Hematopoietic multipotent progenitor cell (in vitro differentiated cells): ENCODE measurements around the gene DUS2. TPM values are rescaled to one million over a fixed set of nuclear protein-coding genes. Genes with fewer than 3 reads are reported as not detected.

Experiments used
- DNase-seq, 3 donors: peaks; one replicate each; pipeline ENCODE4 v3.0.0-alpha.2; 2011 to 2015; ENCODE audit warnings: low read depth in 2 of 3, low spot score in 2 of 3
- total RNA-seq: library from RNA; depleted of rRNA; stranded (reverse); fragments of >200 nt; gene quantifications from one replicate; pipeline ENCODE4 v1.2.3, GENCODE V29; 2012

The DUS2 gene
- total RNA-seq, 1 donor = 15.1 TPM

DNA sequence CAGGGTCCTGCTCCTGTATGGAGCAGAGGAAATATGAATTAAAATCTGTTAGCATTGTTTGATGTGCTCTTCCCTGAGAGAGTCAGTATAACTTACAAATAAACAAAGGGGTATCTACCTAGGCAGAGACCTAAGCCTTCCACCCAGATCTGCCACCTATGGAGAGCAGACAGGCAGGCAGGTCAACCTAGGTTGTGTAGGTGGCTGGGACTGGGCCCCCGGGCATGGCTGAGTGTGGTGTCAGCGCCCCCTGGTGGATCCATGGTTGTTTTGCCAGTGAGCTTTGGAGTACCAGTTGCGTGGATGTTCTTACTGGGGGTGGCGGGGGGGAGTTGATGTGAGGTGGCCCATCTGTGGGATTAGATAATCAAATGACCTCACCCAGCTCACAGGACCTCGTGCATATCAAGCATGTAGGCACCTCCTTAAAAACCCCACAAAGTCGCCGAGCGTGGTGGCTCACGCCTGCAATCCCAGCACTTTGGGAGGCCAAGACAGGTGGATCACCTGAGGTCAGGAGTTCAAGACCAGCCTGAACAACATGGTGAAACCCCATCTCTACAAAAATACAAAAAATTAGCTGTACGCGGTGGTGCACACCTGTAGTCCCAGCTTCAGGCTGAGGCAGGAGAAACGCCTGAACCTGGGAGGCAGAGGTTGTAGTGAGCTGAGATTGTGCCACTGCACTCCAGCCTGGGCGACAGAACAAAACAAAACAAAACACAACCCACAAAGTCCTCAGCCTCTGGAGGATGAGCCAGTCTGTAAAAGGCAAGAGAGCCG lies 17.6 kb downstream of the DUS2 start:
- DNase-seq = peak; percentile 82 to 89 (median 86)

- no peak for DNase-seq
Measured at GRCh38 chr16:68041783-68042182, 18.7 kb downstream of the DUS2 start.

- no peak for DNase-seq
Measured at GRCh38 chr16:68046106-68046505, 23.0 kb downstream of the DUS2 start.

- no peak for DNase-seq
Measured at GRCh38 chr16:68047987-68048386, 24.9 kb downstream of the DUS2 start.

DNA sequence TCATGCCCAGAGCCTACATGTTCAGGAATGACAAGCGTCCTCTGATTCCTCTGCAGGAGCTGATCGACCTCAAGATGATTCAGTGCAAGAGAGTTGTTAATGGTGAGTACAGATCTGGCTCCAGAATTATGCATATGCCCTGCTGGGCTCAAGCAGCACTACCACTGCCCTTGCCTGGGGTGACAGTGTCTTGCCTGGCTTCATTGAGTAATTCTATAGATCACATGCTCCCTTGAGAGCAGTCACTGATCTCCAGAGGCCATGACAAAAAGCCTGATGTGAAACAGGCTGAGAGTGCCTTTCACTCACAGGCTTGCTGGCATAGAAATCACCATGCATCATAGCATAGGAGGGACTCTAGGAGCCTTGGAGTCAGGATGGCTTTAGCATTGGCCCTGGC lies 26.4 kb downstream of the DUS2 start:
- no peak for DNase-seq

DNA sequence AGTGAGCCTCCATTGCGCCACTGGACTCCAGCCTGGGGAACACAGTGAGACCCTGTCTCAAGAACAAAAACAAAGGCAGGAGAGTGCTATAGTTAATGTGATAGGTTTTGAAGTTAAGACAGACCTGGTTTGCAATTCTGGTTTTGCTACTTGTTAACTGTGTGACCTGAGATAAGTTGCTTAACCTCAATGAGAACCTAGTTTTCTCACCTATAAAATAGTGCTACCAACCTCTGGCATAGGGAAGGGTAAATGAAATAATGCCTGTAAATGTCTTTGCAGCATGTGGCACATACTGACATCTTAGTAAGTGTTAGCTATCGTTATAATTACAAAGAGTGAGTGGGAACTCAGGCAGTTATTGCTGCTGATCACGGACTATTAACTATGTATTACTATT lies 32.3 kb downstream of the DUS2 start:
- no peak for DNase-seq

GRCh38 chr16:68059804-68060203 lies 36.7 kb downstream of the DUS2 start:
- no peak for DNase-seq

DNA sequence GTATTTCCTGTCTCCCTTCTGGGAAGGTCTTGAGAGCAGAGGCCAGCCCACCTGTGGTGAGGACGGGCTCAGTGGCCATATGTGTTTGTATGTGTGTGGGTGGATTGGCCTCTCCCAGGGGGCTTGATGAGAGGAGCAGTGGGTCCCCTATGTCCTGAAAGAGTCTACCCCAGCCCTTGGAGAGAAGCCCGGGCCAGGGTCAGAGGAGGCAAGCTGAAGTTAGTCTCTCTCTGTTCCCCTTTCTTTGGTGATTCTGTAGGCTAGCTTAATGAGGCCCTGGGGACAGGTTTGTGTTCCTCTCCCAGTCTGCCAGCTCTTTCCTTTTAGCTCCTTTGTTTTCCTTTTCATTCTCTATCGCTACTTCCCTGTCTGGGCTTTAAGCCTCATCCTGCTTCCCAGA lies 38.3 kb downstream of the DUS2 start:
- DNase-seq = no peak

GRCh38 chr16:68062910-68063393 lies 39.9 kb downstream of the DUS2 start:
- no peak for DNase-seq

GRCh38 chr16:68064791-68065365 lies 41.8 kb downstream of the DUS2 start:
- DNase-seq = peak in 2 of 3 donors; percentile 53 to 72

GRCh38 chr16:68065716-68066305 lies 42.7 kb downstream of the DUS2 start:
- DNase-seq = no peak

DNA sequence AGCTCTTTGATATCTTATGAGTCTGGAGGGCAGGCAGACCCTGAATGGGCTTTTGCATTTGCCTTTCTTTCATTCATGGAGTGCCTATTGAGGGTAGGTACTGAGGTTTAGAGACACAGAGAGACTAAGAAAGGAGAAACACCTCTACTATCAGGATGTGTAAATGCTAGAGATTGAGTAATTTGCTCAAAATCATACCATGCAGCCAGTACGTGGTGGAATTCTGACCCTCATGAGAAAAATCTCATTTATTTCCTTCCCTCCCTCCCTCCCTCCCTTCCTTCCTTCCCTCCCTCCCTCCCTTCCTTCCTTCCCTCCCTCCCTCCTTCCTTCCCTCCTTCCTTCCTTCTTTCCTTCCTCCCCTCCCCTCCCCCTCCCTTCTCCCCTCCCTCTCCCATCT lies 43.7 kb downstream of the DUS2 start:
- no peak for DNase-seq

- DNase-seq = no peak
Measured at GRCh38 chr16:68068926-68069325, 45.8 kb downstream of the DUS2 start.

DNA sequence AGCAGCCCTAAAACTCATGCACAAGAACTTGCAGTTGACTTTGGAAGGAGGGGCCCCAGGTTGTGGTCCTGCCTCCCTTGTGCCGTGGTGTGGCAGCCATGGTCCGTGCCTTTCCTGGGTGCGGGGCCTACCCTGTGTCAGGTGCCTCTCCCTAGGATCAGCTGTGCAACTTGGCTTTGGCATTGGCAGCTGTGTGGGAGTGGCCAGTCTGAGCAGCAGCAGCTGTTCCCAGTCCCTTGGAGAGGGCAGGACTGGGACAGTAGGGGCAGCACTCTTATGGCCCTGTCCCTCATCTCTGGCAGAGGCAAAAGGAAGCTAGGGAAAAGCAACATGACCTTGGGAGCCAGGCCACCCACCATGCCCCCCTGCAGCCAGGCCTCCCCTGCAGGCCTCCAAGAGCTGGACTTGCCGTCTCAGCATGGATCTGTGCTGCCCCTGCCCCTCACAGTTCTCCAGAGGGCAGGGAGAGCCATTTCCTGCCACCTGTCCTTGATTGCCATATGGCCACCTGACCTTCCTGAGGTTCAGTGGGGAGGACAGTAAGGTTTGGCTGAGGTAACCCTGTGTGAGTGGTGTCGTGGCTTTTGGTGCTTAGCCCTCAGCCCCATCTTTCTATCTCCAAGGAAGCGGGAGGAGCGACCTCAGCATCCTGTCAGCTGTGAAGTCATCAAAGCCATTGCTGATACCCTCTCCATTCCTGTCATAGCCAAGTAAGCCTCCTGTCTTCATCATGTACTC lies 46.6 kb downstream of the DUS2 start:
- no peak for DNase-seq

GRCh38 chr16:68070249-68070730 lies 47.2 kb downstream of the DUS2 start:
- DNase-seq = no peak

- no peak for DNase-seq
Measured at GRCh38 chr16:68070806-68071517, 47.9 kb downstream of the DUS2 start.

- DNase-seq = no peak
Measured at GRCh38 chr16:68071518-68071901, 48.4 kb downstream of the DUS2 start.

DNA sequence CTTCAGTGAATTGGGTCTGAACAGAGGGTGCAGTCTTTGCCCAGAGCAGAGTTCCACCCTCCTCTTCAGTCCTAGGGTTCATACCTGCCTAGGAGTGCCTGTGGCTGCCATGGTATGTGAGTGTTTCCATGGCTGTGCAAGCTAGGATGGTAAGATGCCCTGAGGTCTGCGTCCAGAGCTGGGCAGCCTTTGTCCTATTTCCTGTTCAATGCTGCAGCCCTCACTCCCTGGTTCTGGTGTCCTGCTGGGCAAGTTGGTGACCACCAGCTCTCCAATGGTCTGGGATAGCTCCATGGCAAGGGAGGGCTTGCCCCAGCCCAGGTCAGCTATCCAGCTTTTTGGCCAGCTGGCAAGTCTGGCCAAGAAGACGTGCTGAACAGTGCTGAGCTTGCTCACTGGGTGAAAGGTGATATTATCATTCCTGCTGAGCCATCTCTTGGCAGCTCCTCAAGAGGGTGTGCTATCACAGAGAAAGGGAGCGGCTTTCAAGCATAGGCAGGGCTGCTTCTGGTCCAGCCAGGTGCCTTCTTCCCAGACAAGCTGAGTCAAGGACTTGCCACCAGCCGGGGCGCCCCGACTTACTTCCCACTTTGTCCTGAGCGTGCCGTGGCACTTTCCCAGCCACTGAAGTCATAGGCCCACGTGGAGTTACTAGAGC lies 49.1 kb downstream of the DUS2 start:
- no peak for DNase-seq

DNA sequence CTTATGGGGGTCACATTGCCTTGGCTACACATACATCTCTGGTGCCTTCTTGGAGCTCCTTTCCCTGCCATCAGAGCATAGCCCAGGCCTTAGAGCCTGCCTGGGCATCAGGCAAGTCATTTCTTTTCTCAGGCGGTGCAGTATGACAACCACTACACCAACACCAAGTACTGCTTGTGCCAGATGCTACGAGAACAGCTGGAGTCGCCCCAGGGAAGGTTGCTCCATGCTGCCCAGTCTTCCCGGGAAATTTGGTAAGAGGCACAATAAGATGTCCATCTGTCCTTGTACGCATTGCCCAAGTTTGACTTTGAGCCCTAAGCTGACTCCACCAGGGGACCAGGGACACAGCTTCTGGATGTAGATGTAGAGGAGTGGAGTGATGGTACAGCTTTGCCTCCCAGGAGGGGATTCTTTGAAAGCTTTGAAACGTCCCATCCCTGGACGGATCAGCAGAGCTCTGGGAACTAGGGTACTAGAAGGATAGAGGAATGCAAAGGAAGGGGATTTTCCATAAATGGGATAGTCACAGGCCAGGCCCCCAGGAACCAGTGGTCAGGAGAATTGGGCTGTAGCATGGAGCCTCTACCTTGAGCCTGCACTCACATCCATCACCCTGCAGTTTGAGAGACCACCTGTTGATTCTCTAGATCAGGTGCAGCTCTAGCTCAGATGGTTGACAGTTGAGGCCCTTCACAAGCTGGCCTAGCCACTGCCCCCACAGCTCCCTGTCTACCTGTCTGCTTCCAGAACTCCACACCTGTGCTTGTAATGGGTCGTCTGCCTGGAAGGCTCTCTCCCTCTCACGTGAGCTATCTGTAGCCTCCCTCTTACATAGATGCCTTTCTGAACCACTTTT lies 51.0 kb downstream of the DUS2 start:
- no peak for DNase-seq
